ENCODE measurements around the gene MACROH2A1. TPM values are rescaled to one million over a fixed set of nuclear protein-coding genes. Genes with fewer than 3 reads are reported as not detected.

Gene MACROH2A1
- total RNA-seq, 4 donors from 2014 or later, result 104 to 167 (median 136) TPM

DNA sequence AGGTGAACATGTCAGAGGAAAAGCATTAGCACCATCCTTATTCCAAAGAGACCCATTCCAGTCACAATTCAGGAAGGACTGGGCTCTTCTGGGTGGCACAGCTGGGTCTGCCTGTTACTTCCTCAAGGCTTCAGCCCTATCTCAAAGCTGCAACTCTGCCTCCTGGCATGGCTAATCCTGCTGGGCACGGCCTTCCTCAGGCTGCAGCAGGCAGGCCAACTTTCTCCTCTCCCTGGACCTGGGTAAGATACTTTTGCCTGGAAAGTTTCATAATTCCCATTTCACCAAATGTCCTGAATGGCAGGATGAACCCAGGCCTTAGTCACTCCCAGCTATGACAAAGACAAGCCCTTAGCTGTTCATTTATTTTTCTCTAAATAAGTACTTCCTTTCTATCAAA, 50.1 kb downstream of the MACROH2A1 start:
- DNase-seq (no peak), ATAC-seq (no peak)
- H3K27ac ChIP-seq, result no peak overlapping the region
- H3K4me1 ChIP-seq, result peaks cover 7 to 10% of the 10 kb centered on the region in 2 donors
- no peaks in the 10 kb centered on the region for H3K9me3 ChIP-seq
- no peak overlapping the region for H3K4me3 ChIP-seq
- H3K27me3 ChIP-seq, result no peaks in the 10 kb centered on the region
- TF ChIP-seq, protein P1, sequence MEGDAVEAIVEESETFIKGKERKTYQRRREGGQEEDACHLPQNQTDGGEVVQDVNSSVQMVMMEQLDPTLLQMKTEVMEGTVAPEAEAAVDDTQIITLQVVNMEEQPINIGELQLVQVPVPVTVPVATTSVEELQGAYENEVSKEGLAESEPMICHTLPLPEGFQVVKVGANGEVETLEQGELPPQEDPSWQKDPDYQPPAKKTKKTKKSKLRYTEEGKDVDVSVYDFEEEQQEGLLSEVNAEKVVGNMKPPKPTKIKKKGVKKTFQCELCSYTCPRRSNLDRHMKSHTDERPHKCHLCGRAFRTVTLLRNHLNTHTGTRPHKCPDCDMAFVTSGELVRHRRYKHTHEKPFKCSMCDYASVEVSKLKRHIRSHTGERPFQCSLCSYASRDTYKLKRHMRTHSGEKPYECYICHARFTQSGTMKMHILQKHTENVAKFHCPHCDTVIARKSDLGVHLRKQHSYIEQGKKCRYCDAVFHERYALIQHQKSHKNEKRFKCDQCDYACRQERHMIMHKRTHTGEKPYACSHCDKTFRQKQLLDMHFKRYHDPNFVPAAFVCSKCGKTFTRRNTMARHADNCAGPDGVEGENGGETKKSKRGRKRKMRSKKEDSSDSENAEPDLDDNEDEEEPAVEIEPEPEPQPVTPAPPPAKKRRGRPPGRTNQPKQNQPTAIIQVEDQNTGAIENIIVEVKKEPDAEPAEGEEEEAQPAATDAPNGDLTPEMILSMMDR (IDR thresholded peaks at IDR 0.05 in 4 of 5, conservative IDR thresholded peaks at IDR 0.05 in 1 of 5), result no peak
- no peak for TF ChIP-seq POLR2A (IDR thresholded peaks at IDR 0.05)
- in situ Hi-C loops (cut with MboI; ENCODE audit: low sequenced_read_pairs in 4 of 4), result no loop called here
- H3K36me3 ChIP-seq, result peaks cover 0 to 48% of the 10 kb centered on the region in 2 donors
- intact Hi-C loops (cut with DNase I; ENCODE audit: low total_unique reads), result no loop called here

DNA sequence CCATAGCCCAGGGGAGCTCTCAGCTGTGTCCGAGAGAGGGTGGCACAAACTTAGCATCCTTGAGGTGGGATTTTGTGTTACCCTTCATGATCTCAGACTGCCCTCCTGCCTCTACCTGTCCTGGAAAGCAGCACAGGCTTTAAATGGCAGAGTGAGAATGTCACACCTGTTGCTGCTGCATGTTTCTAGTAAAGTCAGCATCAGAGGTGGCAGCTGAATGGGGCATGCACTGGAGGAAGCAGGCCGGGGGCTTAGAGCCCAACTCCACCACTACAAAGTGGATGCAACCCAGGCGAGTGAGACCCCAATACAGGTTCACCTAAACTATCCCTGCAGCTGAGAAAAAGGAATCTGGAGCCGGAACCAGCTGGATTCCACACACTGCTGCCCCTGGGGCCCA, 51.6 kb downstream of the MACROH2A1 start:
- H3K27ac ChIP-seq, result no peak overlapping the region
- ATAC-seq (no peak), DNase-seq (no peak)
- TF ChIP-seq POLR2A (IDR thresholded peaks at IDR 0.05), result no peak
- TF ChIP-seq, protein P1 (IDR thresholded peaks at IDR 0.05 in 4 of 5, conservative IDR thresholded peaks at IDR 0.05 in 1 of 5), result no peak
- no peaks in the 10 kb centered on the region for H3K27me3 ChIP-seq
- in situ Hi-C loops (cut with MboI; ENCODE audit: low sequenced_read_pairs in 4 of 4) (no loop called here), intact Hi-C loops (cut with DNase I; ENCODE audit: low total_unique reads) (no loop called here)
- H3K4me3 ChIP-seq, result no peak overlapping the region
- H3K4me1 ChIP-seq, result no peaks in the 10 kb centered on the region
- H3K9me3 ChIP-seq, result no peaks in the 10 kb centered on the region
- peaks cover 0 to 55% of the 10 kb centered on the region in 2 donors for H3K36me3 ChIP-seq

DNA sequence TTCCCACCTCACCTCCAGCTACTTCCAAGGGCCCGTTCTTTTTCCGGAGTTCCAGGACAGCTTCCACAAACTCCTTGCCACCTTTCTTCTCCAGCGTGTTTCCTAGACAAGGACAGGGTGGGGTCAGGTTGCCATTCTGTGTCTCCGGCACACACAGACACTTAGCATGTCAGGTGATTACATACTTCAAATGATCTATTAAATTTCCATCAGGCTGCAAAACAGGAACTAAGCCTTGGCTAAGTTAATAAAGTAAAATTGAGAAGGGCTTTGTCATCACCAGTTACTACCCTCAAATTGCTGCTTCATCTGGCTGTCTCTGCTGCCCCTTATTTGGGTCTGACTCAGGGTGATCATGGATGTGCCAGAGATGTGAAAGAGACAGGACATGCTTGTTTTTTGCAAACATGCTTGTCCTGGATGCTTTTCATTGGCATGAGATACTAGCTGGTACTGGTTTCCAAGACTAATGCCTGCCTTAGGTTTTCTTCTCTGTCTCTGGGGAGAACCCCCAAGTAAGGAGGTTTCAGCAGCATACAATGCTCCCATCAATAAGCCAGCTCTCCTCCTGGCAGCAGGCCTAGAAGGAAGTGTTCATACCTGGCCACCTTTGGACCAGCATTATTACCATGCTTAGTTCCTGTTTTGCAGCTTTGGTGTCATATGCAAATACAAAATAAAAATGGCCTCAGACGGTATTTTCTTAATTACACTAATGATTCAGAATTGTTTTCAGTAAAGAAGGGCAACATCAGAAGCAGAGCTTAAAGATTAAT, 52.9 kb downstream of the MACROH2A1 start:
- Histone ChIP-seq H3K27ac (no peak overlapping the region), H3K4me3 (no peak overlapping the region), H3K36me3 (peaks cover 0 to 67% of the 10 kb centered on the region in 2 donors), H3K4me1 (no peaks in the 10 kb centered on the region), H3K27me3 (no peaks in the 10 kb centered on the region), H3K9me3 (no peaks in the 10 kb centered on the region)
- ATAC-seq (no peak), DNase-seq (no peak)
- TF ChIP-seq POLR2A (IDR thresholded peaks at IDR 0.05), result no peak
- TF ChIP-seq, protein P1 (IDR thresholded peaks at IDR 0.05 in 4 of 5, conservative IDR thresholded peaks at IDR 0.05 in 1 of 5), result no peak
- in situ Hi-C loops (cut with MboI; ENCODE audit: low sequenced_read_pairs in 4 of 4) (no loop called here), intact Hi-C loops (cut with DNase I; ENCODE audit: low total_unique reads) (no loop called here)

DNA sequence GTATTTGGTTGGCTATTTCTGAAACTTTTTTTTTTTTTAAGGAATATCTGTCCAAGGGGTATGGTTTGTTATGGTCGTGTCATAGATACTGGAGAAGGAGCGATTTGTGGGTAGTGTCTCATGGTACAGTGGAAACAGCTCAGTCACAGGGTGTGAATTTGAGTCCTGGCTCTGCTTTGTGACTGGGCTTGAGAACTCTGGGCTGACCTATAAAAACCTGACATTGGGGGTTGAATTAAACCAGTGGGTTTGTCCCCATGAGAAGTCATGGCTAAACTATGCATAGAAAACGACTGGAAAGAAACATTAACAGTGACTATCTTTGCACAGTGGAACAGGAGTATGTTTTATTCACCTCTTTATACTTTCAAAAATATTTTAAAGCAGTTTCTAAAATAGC, 54.7 kb downstream of the MACROH2A1 start:
- peaks cover 0 to 68% of the 10 kb centered on the region in 2 donors for H3K36me3 ChIP-seq

More for the DNA sequence above, 54.7 kb downstream of the MACROH2A1 start:
- in situ Hi-C loops (cut with MboI; ENCODE audit: low sequenced_read_pairs in 4 of 4) (no loop called here), intact Hi-C loops (cut with DNase I; ENCODE audit: low total_unique reads) (no loop called here)
- TF ChIP-seq, protein P1 (IDR thresholded peaks at IDR 0.05 in 4 of 5, conservative IDR thresholded peaks at IDR 0.05 in 1 of 5), result no peak
- no peak for TF ChIP-seq POLR2A (IDR thresholded peaks at IDR 0.05)
- no peaks in the 10 kb centered on the region for H3K4me1 ChIP-seq
- ATAC-seq, result no peak
- no peak for DNase-seq
- no peak overlapping the region for H3K27ac ChIP-seq
- no peaks in the 10 kb centered on the region for H3K9me3 ChIP-seq
- H3K27me3 ChIP-seq, result no peaks in the 10 kb centered on the region
- H3K4me3 ChIP-seq, result no peak overlapping the region
